Heart left ventricle (tissue), 16 donors: ENCODE data around the gene ZNF880. TPM values are rescaled to one million over a fixed set of nuclear protein-coding genes. Genes with fewer than 3 reads are reported as not detected.

Source experiments
- ATAC-seq, 4 donors: fragments of 200-7000 bp; cut with Tn5 transposase; one replicate each; pipeline ENCODE4 v1.9.1; 2020 to 2022; ENCODE audit warnings: moderate library complexity in 4 of 4, mild to moderate bottlenecking in 3 of 4, moderate number of reproducible peaks in 1 of 4
- DNase-seq, 5 donors: peaks; one replicate each; pipeline ENCODE4 v3.0.0-alpha.2; 2020
- H3K27ac ChIP-seq, 12 donors: fragments of 200-600 bp; sonication (generic) in 4 of 12; one replicate each; pipeline versions ENCODE4 v1.5.0 to v1.8.0; 2016 to 2022; ENCODE audit warnings: mild to moderate bottlenecking in 2 of 12
- H3K27me3 ChIP-seq, 9 donors: fragments of 200-600 bp; sonication (generic) in 2 of 9; one replicate each; pipeline versions ENCODE4 v1.5.1 to v1.8.0; 2016 to 2022; ENCODE audit warnings: mild to moderate bottlenecking in 3 of 9
- H3K36me3 ChIP-seq, 9 donors: fragments of 200-600 bp; sonication (generic) in 2 of 9; one replicate each; pipeline versions ENCODE4 v1.5.0 to v1.8.0; 2018 to 2022; ENCODE audit warnings: mild to moderate bottlenecking in 2 of 9
- H3K4me1 ChIP-seq, 12 donors: fragments of 200-600 bp; sonication (generic) in 4 of 12; one replicate each; pipeline versions ENCODE4 v1.5.0 to v1.8.0; 2016 to 2022; ENCODE audit warnings: mild to moderate bottlenecking in 3 of 12
- H3K4me3 ChIP-seq, 12 donors: fragments of 200-600 bp; sonication (generic) in 4 of 12; one replicate each; pipeline versions ENCODE4 v1.5.0 to v1.8.0; 2017 to 2022; ENCODE audit warnings: mild to moderate bottlenecking in 9 of 12, moderate library complexity in 4 of 12
- H3K9me3 ChIP-seq, 12 donors: fragments of 200-600 bp; sonication (generic) in 4 of 12; one replicate each; pipeline versions ENCODE4 v1.5.0 to v1.8.0; 2016 to 2022; ENCODE audit warnings: mild to moderate bottlenecking in 1 of 12
- POLR2A ChIP-seq, 2 donors: fragments of 450-650 bp; IDR thresholded peaks; one replicate each; pipeline ENCODE4 v1.6.1; 2017; ENCODE audit warnings: antibody characterized with exemption in 2 of 2, mild to moderate bottlenecking in 2 of 2, moderate library complexity in 2 of 2
- WGBS, 4 donors: extraction: QIAGEN DNeasy Blood & Tissue Kit in 2 of 4; methylation state at CpG; one replicate each; pipeline versions ENCODE4 v1.1.5 to v1.1.7; 2013 to 2018; 5-methylcytosine and 5-hydroxymethylcytosine counted together
- intact Hi-C, 10 donors: fragments of 100-400 bp; cut with DNase I; formaldehyde crosslinking; loops; one replicate each; pipeline versions ENCODE4 v1.11.1 to v1.14.2; 2022
- polyA plus RNA-seq, 2 donors: library from polyadenylated mRNA; stranded (reverse); fragments of 200-250 nt; gene quantifications; one replicate each; pipeline ENCODE4 v1.2.3, GENCODE V29; 2013
- total RNA-seq, 9 donors: library from RNA; depleted of rRNA in 2 of 9; stranded (reverse); fragments of >200 nt in 2 of 9; fragmentation: NEBNext Ultra II Directional in 3 of 9; extraction: Animal tissue kit (Norgen Biotek cat#: 25700) in 3 of 9; gene quantifications; one replicate each; pipeline versions ENCODE4 v1.1.0 to v1.2.4, GENCODE V29; 2016 to 2023
- TF ChIP-seq, protein P1 (sequence below), 12 donors: fragments of 200-600 bp; sonication (generic) in 4 of 12; IDR thresholded peaks; one replicate each; pipeline versions ENCODE4 v1.5.0 to v1.8.0; 2018 to 2022; ENCODE audit warnings: antibody characterized with exemption in 12 of 12, mild to moderate bottlenecking in 5 of 12
- donor health status: ischemic (EF 13 %, LVEDD 7.1; RV severe dilation, severe dysfunction).
- donor health status: healthy with polysubstance abuse.
- donor health status: DM: no; HTN: yes; CAD: no.
- donor health status: DM: no; HTN: no; CAD: no.
- donor health status: ischemic (EF 25% LVEDD 6.9; RV normal size, moderate dysfunction).
- donor health status: ischemic (EF 25% LVEDD 5.7; RV mildly dilated, moderate dysfunction).
- donor health status: healthy.
- donor health status: DM: yes; HTN: yes; CAD: no.
- donor health status: ischemic (EF 35%, LVEDD 5.7; RV mildly dilated, moderate dysfunction).
- donor health status: nonischemic (EF 11% LVEDD 7.7; RV severe dilation, severe dysfunction).
- donor health status: DM: yes; HTN: yes; CAD: no.
- donor health status: PGD.
- donor health status: ischemic (EF 29% LVEDD 5.4; RV normal size, mild dysfunction).
- donor health status: nonischemic (EF 23%, LVEDD 6.1; RV moderate dilation, normal function).

Gene ZNF880
- total and polyA plus RNA-seq, 11 donors: 11.4 to 30.6 (median 17.0) TPM

DNA sequence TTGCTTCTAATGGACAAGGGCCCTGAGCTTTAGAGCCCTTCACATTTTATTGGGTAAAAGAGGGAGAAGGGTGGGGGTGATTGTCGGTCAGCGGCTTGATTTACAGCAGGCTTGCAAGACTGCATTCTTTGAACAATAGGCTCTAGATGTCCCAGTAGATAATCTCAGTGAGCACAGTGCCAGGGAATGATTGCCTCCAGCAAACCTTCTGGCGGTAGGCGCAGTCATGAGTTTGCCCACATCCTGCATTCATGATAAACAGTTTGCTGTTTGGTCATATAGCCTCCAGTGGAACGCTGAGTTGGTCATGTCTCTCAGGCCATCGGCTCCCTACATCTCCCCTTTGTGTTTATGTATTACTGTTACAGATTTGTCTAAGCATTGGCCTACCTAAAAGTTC is 40.6 kb downstream of the ZNF880 start:
- peaks cover 0 to 97% (median 70%) of the 10 kb centered on the region in 12 donors for H3K9me3 ChIP-seq
- no peaks in the 10 kb centered on the region for H3K27me3 ChIP-seq
- DNase-seq (no peak), ATAC-seq (no peak)
- no peak overlapping the region for H3K4me3 ChIP-seq
- TF ChIP-seq, protein P1, sequence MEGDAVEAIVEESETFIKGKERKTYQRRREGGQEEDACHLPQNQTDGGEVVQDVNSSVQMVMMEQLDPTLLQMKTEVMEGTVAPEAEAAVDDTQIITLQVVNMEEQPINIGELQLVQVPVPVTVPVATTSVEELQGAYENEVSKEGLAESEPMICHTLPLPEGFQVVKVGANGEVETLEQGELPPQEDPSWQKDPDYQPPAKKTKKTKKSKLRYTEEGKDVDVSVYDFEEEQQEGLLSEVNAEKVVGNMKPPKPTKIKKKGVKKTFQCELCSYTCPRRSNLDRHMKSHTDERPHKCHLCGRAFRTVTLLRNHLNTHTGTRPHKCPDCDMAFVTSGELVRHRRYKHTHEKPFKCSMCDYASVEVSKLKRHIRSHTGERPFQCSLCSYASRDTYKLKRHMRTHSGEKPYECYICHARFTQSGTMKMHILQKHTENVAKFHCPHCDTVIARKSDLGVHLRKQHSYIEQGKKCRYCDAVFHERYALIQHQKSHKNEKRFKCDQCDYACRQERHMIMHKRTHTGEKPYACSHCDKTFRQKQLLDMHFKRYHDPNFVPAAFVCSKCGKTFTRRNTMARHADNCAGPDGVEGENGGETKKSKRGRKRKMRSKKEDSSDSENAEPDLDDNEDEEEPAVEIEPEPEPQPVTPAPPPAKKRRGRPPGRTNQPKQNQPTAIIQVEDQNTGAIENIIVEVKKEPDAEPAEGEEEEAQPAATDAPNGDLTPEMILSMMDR (IDR thresholded peaks at IDR 0.05): no peak
- no peak for TF ChIP-seq POLR2A (IDR thresholded peaks at IDR 0.05)
- H3K27ac ChIP-seq: no peak overlapping the region
- intact Hi-C loops: no loop called here
- WGBS, 4 donors: 89 to 99% (median 97%) methylated on average over 6 of the region's 6 CpGs
- H3K4me1 ChIP-seq: no peaks in the 10 kb centered on the region
- H3K36me3 ChIP-seq: peaks cover 9 to 99% (median 77%) of the 10 kb centered on the region in 9 donors

DNA sequence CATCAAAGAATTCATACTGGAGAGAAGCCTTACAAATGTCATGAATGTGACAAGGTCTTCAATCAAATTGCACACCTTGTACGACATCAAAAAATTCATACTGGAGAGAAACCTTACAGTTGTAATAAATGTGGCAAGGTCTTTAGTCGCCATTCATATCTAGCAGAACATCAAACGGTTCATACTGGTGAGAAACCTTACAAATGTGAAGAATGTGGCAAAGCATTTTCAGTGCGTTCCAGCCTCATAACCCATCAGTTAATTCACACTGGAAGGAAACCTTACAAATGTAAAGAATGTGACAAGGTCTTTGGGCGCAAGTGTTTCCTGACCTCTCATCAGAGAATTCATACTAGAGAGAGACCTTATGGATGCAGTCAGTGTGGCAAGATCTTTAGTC is 46.0 kb downstream of the ZNF880 start:
- WGBS, 4 donors: 96 to 97% (median 97%) methylated on average over 5 of the region's 5 CpGs
- H3K9me3 ChIP-seq: peaks cover 2 to 100% (median 83%) of the 10 kb centered on the region in 12 donors
- ATAC-seq (no peak), DNase-seq (no peak)
- no peak overlapping the region for H3K27ac ChIP-seq
- H3K27me3 ChIP-seq: no peaks in the 10 kb centered on the region
- no peak overlapping the region for H3K4me3 ChIP-seq
- H3K4me1 ChIP-seq: no peaks in the 10 kb centered on the region
- intact Hi-C loops: no loop called here
- TF ChIP-seq POLR2A (IDR thresholded peaks at IDR 0.05): no peak
- TF ChIP-seq, protein P1 (IDR thresholded peaks at IDR 0.05): no peak
- H3K36me3 ChIP-seq: peaks cover 0 to 52% (median 23%) of the 10 kb centered on the region in 9 donors

DNA sequence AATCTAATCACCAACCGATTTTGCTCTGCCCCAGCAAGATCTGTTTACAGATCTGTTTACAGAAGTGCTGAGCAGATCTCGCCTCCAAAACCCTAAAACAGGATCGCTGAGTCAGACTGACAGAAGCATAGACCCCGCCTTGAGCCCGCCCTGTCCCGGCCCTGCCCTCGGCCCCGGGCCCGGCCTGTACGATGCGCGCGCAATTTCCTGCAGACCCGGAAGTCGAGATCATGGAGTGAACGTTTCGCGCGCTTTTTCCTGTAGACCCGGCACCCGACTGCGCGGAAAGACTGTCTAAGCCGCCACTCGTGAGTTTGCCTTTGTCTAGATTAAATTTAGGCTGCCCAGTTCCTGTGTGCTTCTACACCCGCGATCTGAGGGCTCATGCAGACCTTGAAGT is 59.2 kb downstream of the ZNF880 start, which contains the start of gene ZNF534:
ZNF534 (plus strand) TSS at position 212 of the 400 bp plus-strand sequence. CDS start 2,327 bp downstream, outside the sequence.
- H3K27me3 ChIP-seq: no peaks in the 10 kb centered on the region
- H3K9me3 ChIP-seq: peaks cover 0 to 95% (median 30%) of the 10 kb centered on the region in 12 donors
- H3K36me3 ChIP-seq: peaks cover 0 to 14% (median 0%) of the 10 kb centered on the region in 9 donors
- ATAC-seq (no peak), DNase-seq (no peak)
- WGBS, 4 donors: 49 to 72% (median 58%) methylated on average over 25 to 27 of the region's 27 CpGs
- no peak within 1 kb of the TSS for H3K27ac ChIP-seq
- no peak within 1 kb of the TSS for H3K4me3 ChIP-seq
- TF ChIP-seq, protein P1 (IDR thresholded peaks at IDR 0.05): no peak
- no peak for TF ChIP-seq POLR2A (IDR thresholded peaks at IDR 0.05)
- intact Hi-C loops: no loop called here
- no peaks in the 10 kb centered on the region for H3K4me1 ChIP-seq

Other genes starting within 250 kb of the ZNF880 start
- gene ZNF616, start 230.0 kb upstream of the ZNF880 start, total RNA-seq: 10 to 100 TPM in 1 of 9 donors, 1 to 10 TPM in 8; 1.8 to 10.0 (median 6.7) TPM
- gene ZNF616, start 230.0 kb upstream of the ZNF880 start, polyA plus RNA-seq: 1 to 10 TPM; 1.7 to 3.4 TPM
- 10 to 100 TPM in 2 of 9 donors, 1 to 10 TPM in 7; 4.1 to 11.0 (median 7.3) TPM for gene ZNF836, start 198.3 kb upstream of the ZNF880 start, total RNA-seq
- gene ZNF836, start 198.3 kb upstream of the ZNF880 start, polyA plus RNA-seq: 1 to 10 TPM; 3.0 to 4.7 TPM
- 100 to 1,000 TPM; 345 to 447 (median 370) TPM for gene PPP2R1A, start 179.9 kb upstream of the ZNF880 start, total RNA-seq
- 100 to 1,000 TPM; 258 to 294 TPM for gene PPP2R1A, start 179.9 kb upstream of the ZNF880 start, polyA plus RNA-seq
- 10 to 100 TPM in 5 of 9 donors, 1 to 10 TPM in 4; 4.8 to 16.6 (median 10.7) TPM for gene ZNF766, start 100.3 kb upstream of the ZNF880 start, total RNA-seq
- 1 to 10 TPM; 2.9 to 6.4 TPM for gene ZNF766, start 100.3 kb upstream of the ZNF880 start, polyA plus RNA-seq
- gene ZNF480, start 72.8 kb upstream of the ZNF880 start, total RNA-seq: 10 to 100 TPM in 8 of 9 donors, 1 to 10 TPM in 1; 9.8 to 20.2 (median 13.3) TPM
- gene ZNF480, start 72.8 kb upstream of the ZNF880 start, polyA plus RNA-seq: 10 to 100 TPM; 10.3 to 16.3 TPM
- gene ZNF610, start 33.7 kb upstream of the ZNF880 start, total RNA-seq: 1 to 10 TPM; 2.5 to 8.2 (median 3.4) TPM
- 1 to 10 TPM; 2.4 to 2.8 TPM for gene ZNF610, start 33.7 kb upstream of the ZNF880 start, polyA plus RNA-seq
- gene ZNF528, start 27.9 kb downstream of the ZNF880 start, total RNA-seq: 10 to 100 TPM in 8 of 9 donors, 1 to 10 TPM in 1; 8.2 to 24.6 (median 18.4) TPM
- gene ZNF528, start 27.9 kb downstream of the ZNF880 start, polyA plus RNA-seq: 10 to 100 TPM; 10.7 to 14.6 TPM
- under 1 TPM in 8 of 9 donors, not detected in 1; 0.27 to 0.63 (median 0.45) TPM for gene ZNF534, start 59.2 kb downstream of the ZNF880 start, total RNA-seq
- under 1 TPM; 0.11 to 0.30 TPM for gene ZNF534, start 59.2 kb downstream of the ZNF880 start, polyA plus RNA-seq
- 1 to 10 TPM in 8 of 9 donors, under 1 TPM in 1; 0.64 to 4.7 (median 2.1) TPM for gene ZNF578, start 83.6 kb downstream of the ZNF880 start, total RNA-seq
- 1 to 10 TPM; 1.3 to 1.9 TPM for gene ZNF578, start 83.6 kb downstream of the ZNF880 start, polyA plus RNA-seq
- gene ZNF808, start 157.7 kb downstream of the ZNF880 start, total RNA-seq: 10 to 100 TPM; 16.6 to 46.1 (median 28.9) TPM
- gene ZNF808, start 157.7 kb downstream of the ZNF880 start, polyA plus RNA-seq: 10 to 100 TPM in 1 of 2 donors, 1 to 10 TPM in 1; 8.3 to 11.7 TPM
- gene ZNF701, start 200.4 kb downstream of the ZNF880 start, total RNA-seq: 10 to 100 TPM in 8 of 9 donors, 1 to 10 TPM in 1; 8.3 to 26.6 (median 15.6) TPM
- 10 to 100 TPM in 1 of 2 donors, 1 to 10 TPM in 1; 8.6 to 16.0 TPM for gene ZNF701, start 200.4 kb downstream of the ZNF880 start, polyA plus RNA-seq